HCT116 (cell line): Measurements from ENCODE around the gene RBX1. TPM values are rescaled to one million over a fixed set of nuclear protein-coding genes. Genes with fewer than 3 reads are reported as not detected.
"Not testable (repeated sequence)": the region's sequence is repeated elsewhere in the genome, so short reads cannot be mapped to it uniquely, and the experiment has no call there.

ENCODE experiments used
- ATAC-seq: fragments of 200-7000 bp; cut with Tn5 transposase; 2 replicates; pipeline ENCODE4 v1.9.1; 2020; ENCODE audit warnings: mild to moderate bottlenecking, moderate library complexity
- BruUV-seq: library from RNA; stranded (reverse); fragments of 400-500 nt; replicated peaks from 2 replicates; lab custom pipeline; 2021; lab: Mats Ljungman, UMichigan
- CTCF ChIA-PET: fragments of 300-600 bp; sonication (Branson Sonifier 250); formaldehyde crosslinking; loops from one replicate; lab custom pipeline; 2021; ENCODE audit warnings: antibody characterized with exemption; lab: Charles Lee
- POLR2A ChIA-PET: fragments of 300-600, 350-600 bp; sonication (Branson Sonifier 250); formaldehyde crosslinking; loops from one replicate; lab custom pipeline; 2021; ENCODE audit warnings: antibody characterized with exemption; lab: Charles Lee
- RAD21 ChIA-PET, 2 experiments: fragments of 300-600 bp; sonication (Branson Sonifier 250); formaldehyde crosslinking; loops; one replicate each; lab custom pipeline; 2023; ENCODE audit warnings: low total read pairs in 2 of 2; ENCODE audit not compliant: uncharacterized antibody in 2 of 2, unreplicated experiment in 2 of 2, low non-redundant PET in 1 of 2; lab: Charles Lee
- DNase-seq: peaks from one replicate; pipeline ENCODE4 v3.0.0-alpha.2; 2010; ENCODE audit warnings: low read depth, low spot score
- H2AFZ ChIP-seq: fragments of 200-600 bp; shearing (Covaris generic), sonication (generic); 2 replicates; pipeline ENCODE4 v1.6.1; 2017; ENCODE audit warnings: low read depth, mixed run types, mixed read lengths, antibody characterized with exemption, low read length; ENCODE audit not compliant: poor library complexity, severe bottlenecking
- H3K27ac ChIP-seq: 2 replicates; pipeline ENCODE4 v1.5.1; 2012; ENCODE audit warnings: low read depth, low read length
- H3K27me3 ChIP-seq: fragments of 200-600 bp; sonication (generic); 2 replicates; pipeline ENCODE4 v1.6.1; 2016; ENCODE audit warnings: mixed run types, low read length, mixed read lengths; ENCODE audit not compliant: insufficient read depth
- H3K36me3 ChIP-seq, 2 experiments: fragments of 200-500 bp in 1 of 2; fragments of 200-600 bp in 1 of 2; sonication (Bioruptor generic) in 1 of 2; sonication (generic) in 1 of 2; 2 replicates each; pipeline versions ENCODE4 v1.5.1 to v1.6.1; 2014 to 2016; ENCODE audit warnings: low read length in 2 of 2, inconsistent platforms in 1 of 2, mixed read lengths in 1 of 2, mixed run types in 1 of 2; ENCODE audit not compliant: insufficient read depth in 2 of 2, control insufficient read depth in 1 of 2
- H3K4me1 ChIP-seq, 2 experiments: fragments of 200-600 bp in 1 of 2; sonication (generic) in 1 of 2; 2 replicates each; pipeline versions ENCODE4 v1.5.1 to v1.6.1; 2012 to 2017; ENCODE audit warnings: low read length in 2 of 2, inconsistent platforms in 1 of 2, mild to moderate bottlenecking in 1 of 2, mixed read lengths in 1 of 2, mixed run types in 1 of 2, moderate library complexity in 1 of 2; ENCODE audit not compliant: insufficient read depth in 2 of 2, control insufficient read depth in 1 of 2
- H3K4me2 ChIP-seq: fragments of 200-600 bp; sonication (generic); 2 replicates; pipeline ENCODE4 v1.6.1; 2017; ENCODE audit warnings: mixed run types, low read length, mixed read lengths
- H3K4me3 ChIP-seq, 2 experiments: fragments of 200-600 bp in 1 of 2; sonication (generic) in 1 of 2; replicated peaks in 1 of 2; 2 replicates each; pipeline ENCODE4 v1.5.1; 2011 to 2016; ENCODE audit warnings: low read length in 2 of 2, control low read depth in 1 of 2, low read depth in 1 of 2, mild to moderate bottlenecking in 1 of 2, mixed read lengths in 1 of 2, mixed run types in 1 of 2
- H3K79me2 ChIP-seq: fragments of 200-600 bp; sonication (generic); 2 replicates; pipeline ENCODE4 v1.6.1; 2017; ENCODE audit warnings: mild to moderate bottlenecking, mixed run types, low read length, moderate library complexity, mixed read lengths; ENCODE audit not compliant: insufficient read depth
- H3K9ac ChIP-seq: fragments of 200-600 bp; sonication (generic); 2 replicates; pipeline ENCODE4 v1.6.1; 2016; ENCODE audit warnings: low read length, mixed read lengths
- H3K9me2 ChIP-seq: fragments of 200-600 bp; sonication (generic), shearing (Covaris generic); 2 replicates; pipeline ENCODE4 v1.6.1; 2017; ENCODE audit warnings: mixed run types, mild to moderate bottlenecking, moderate library complexity; ENCODE audit not compliant: insufficient read depth
- H3K9me3 ChIP-seq, 2 experiments: fragments of 200-500 bp in 1 of 2; fragments of 200-600 bp in 1 of 2; sonication (Bioruptor generic) in 1 of 2; sonication (generic) in 1 of 2; 2 replicates each; pipeline ENCODE4 v1.6.1; 2014 to 2017; ENCODE audit warnings: low read length in 2 of 2, mixed read lengths in 2 of 2, inconsistent platforms in 1 of 2, low read depth in 1 of 2, mild to moderate bottlenecking in 1 of 2, mixed run types in 1 of 2, moderate library complexity in 1 of 2; ENCODE audit not compliant: control insufficient read depth in 1 of 2, insufficient read depth in 1 of 2
- H4K20me1 ChIP-seq: fragments of 200-600 bp; sonication (generic), shearing (Covaris generic); 2 replicates; pipeline ENCODE4 v1.6.1; 2017; ENCODE audit warnings: mixed run types, mild to moderate bottlenecking, moderate library complexity; ENCODE audit not compliant: insufficient read depth
- ATF3 ChIP-seq: IDR thresholded peaks from 2 replicates; pipeline ENCODE4 v1.6.1; 2012
- CTCF ChIP-seq, 3 experiments: fragments of 200-600 bp in 1 of 3; sonication (generic) in 1 of 3; IDR thresholded peaks in 2 of 3; conservative IDR thresholded peaks in 1 of 3; 2 replicates each; pipeline ENCODE4 v1.5.1; 2012 to 2017; ENCODE audit warnings: low read depth in 2 of 3, low read length in 2 of 3, antibody characterized with exemption in 1 of 3, borderline replicate concordance in 1 of 3, control low read depth in 1 of 3, mild to moderate bottlenecking in 1 of 3, mixed read lengths in 1 of 3, mixed run types in 1 of 3, moderate library complexity in 1 of 3; ENCODE audit not compliant: insufficient read depth in 1 of 3
- EZH2phosphoT487 ChIP-seq: fragments of 200-600 bp; IDR thresholded peaks from 2 replicates; pipeline ENCODE4 v1.6.1; 2018; ENCODE audit warnings: antibody characterized with exemption, borderline replicate concordance
- FOSL1 ChIP-seq: IDR thresholded peaks from 2 replicates; pipeline ENCODE4 v1.6.1; 2012; ENCODE audit warnings: low read depth
- REST ChIP-seq: IDR thresholded peaks from 2 replicates; pipeline ENCODE4 v1.6.1; 2012; ENCODE audit warnings: low read depth
- SIN3A ChIP-seq: IDR thresholded peaks from 2 replicates; pipeline ENCODE4 v1.6.1; 2012; ENCODE audit warnings: low read depth
- intact Hi-C: fragments of 100-400 bp; cut with micrococcal nuclease; formaldehyde crosslinking; loops from 2 replicates; pipeline ENCODE4 v1.10.0; 2022
- total RNA-seq: library from RNA; stranded (reverse); gene quantifications from one replicate; pipeline ENCODE4 v1.2.1, GENCODE V29; 2021; ENCODE audit not compliant: unreplicated experiment

Gene RBX1
- total RNA-seq, 1 experiment from 2014 or later: 51.2 TPM

- peak; percentile 70 for ATAC-seq
- H3K4me2 ChIP-seq: peak overlapping the region; percentile 22
- intact Hi-C loops: no loop called here
- H3K27me3 ChIP-seq: no peaks in the 10 kb centered on the region
- H4K20me1 ChIP-seq: no peaks in the 10 kb centered on the region
- H3K27ac ChIP-seq: no peak overlapping the region
- RAD21 ChIA-PET: no interaction called here
- CTCF ChIA-PET: no interaction called here
- H3K4me1 ChIP-seq: peaks cover 16 to 25% of the 10 kb centered on the region in 2 experiments
- H2AFZ ChIP-seq: peak overlapping the region; percentile 17
- DNase-seq: no peak
- 0 out of 2 replicates have a peak, but pooled peaks have one; percentile 18 for TF ChIP-seq FOSL1
- no peak for TF ChIP-seq SIN3A
- TF ChIP-seq REST: no peak
- TF ChIP-seq EZH2phosphoT487: no peak
- TF ChIP-seq ATF3: no peak
- no peak for TF ChIP-seq CTCF (IDR thresholded peaks at IDR 0.05 in 2 of 3, conservative IDR thresholded peaks at IDR 0.05 in 1 of 3; ENCODE audit: borderline replicate concordance in 1 of 3, insufficient read depth in 1 of 3, low read depth in 2 of 3, low read length in 2 of 3)
- BruUV-seq: no TSS peak
- H3K9me3 ChIP-seq: no peaks in the 10 kb centered on the region
- no peaks in the 10 kb centered on the region for H3K79me2 ChIP-seq
- H3K36me3 ChIP-seq: no peaks in the 10 kb centered on the region
- H3K9ac ChIP-seq: no peak overlapping the region
- H3K4me3 ChIP-seq: no peak overlapping the region
- POLR2A ChIA-PET: interaction anchor here (1.1 to 1.6 kb wide), 2 partner anchors 21 to 50 kb away, joined by 4 to 6 read pairs; no protein-coding TSS in a partner anchor
- H3K9me2 ChIP-seq: no peaks in the 10 kb centered on the region
Measured at GRCh38 chr22:41001722-41002122, 50.5 kb downstream of the RBX1 start.

- H3K27ac ChIP-seq, H3K36me3 ChIP-seq, CTCF ChIA-PET, H3K9ac ChIP-seq, H3K4me3 ChIP-seq, DNase-seq, RAD21 ChIA-PET, H3K9me2 ChIP-seq, H3K27me3 ChIP-seq, intact Hi-C loops, H4K20me1 ChIP-seq, BruUV-seq, H3K9me3 ChIP-seq, H2AFZ ChIP-seq, H3K79me2 ChIP-seq: not testable (repeated sequence)
- Histone ChIP-seq H3K4me1 (peaks cover 16 to 25% of the 10 kb centered on the region in 2 experiments), H3K4me2 (peak overlapping the region; percentile 27; the same call in 1 of the 2 replicates)
- POLR2A ChIA-PET: interaction anchor here (0.6 to 1.6 kb wide), 2 partner anchors 10 to 20 kb away, joined by 3 to 7 read pairs; no protein-coding TSS in a partner anchor
- peak; percentile 19; the same call in 1 of the 2 replicates for ATAC-seq
Measured at GRCh38 chr22:41002386-41002785, 51.2 kb downstream of the RBX1 start.
